ENCODE data around the gene TSHZ2.

DNA sequence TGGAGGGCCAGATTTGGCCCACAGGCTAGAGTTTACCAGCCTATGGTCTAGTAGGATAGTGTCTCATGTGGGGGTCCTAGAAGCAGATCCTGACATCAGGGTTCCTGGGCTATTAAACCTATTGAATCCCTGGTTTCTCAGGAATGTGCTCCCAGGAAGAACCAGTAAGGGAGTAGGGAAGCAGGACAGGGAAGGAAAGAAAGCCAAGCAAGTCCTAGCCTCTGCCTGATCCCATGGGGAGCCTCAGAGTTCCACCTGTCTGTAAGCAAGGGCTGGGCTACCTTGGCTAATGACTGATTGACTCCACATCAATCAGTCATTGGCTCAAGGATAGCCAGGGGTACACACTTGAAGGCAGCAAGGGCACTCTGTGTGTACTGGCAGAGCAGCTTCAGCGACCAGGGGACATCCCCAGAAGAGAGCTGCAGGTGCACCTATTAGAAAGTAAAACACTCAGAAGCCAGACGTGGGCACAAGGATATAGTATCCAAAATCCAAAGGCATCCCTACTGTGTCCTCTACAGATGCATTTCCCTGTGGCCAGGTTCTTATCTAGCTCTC, 309.5 kb downstream of the TSHZ2 start:
- TF ChIP-seq, protein P1, sequence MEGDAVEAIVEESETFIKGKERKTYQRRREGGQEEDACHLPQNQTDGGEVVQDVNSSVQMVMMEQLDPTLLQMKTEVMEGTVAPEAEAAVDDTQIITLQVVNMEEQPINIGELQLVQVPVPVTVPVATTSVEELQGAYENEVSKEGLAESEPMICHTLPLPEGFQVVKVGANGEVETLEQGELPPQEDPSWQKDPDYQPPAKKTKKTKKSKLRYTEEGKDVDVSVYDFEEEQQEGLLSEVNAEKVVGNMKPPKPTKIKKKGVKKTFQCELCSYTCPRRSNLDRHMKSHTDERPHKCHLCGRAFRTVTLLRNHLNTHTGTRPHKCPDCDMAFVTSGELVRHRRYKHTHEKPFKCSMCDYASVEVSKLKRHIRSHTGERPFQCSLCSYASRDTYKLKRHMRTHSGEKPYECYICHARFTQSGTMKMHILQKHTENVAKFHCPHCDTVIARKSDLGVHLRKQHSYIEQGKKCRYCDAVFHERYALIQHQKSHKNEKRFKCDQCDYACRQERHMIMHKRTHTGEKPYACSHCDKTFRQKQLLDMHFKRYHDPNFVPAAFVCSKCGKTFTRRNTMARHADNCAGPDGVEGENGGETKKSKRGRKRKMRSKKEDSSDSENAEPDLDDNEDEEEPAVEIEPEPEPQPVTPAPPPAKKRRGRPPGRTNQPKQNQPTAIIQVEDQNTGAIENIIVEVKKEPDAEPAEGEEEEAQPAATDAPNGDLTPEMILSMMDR (IDR thresholded peaks at IDR 0.05; ENCODE audit: insufficient read depth, low read depth, low read length), result no peak
- TF ChIP-seq EZH2 (IDR thresholded peaks at IDR 0.05; ENCODE audit: insufficient read depth, low read length), result no peak

Data from astrocyte (in vitro differentiated cells and primary cell).